HS-5 (cell line): ENCODE results near the gene CDKN2AIP.
"Not testable (repeated sequence)": the region's sequence is repeated elsewhere in the genome, so short reads cannot be mapped to it uniquely, and the experiment has no call there.

Experiments used
- DNase-seq: peaks from one replicate; pipeline ENCODE4 v3.0.0-alpha.2; 2012; ENCODE audit warnings: low read depth

The CDKN2AIP gene

GRCh38 chr4:183449193-183449882 is 4.9 kb downstream of the CDKN2AIP start:
- DNase-seq = no peak

- DNase-seq = no peak
Observed at GRCh38 chr4:183450108-183450507, 5.7 kb downstream of the CDKN2AIP start.

GRCh38 chr4:183455431-183456195 is 11.2 kb downstream of the CDKN2AIP start:
- no peak for DNase-seq

- DNase-seq = no peak
Observed at GRCh38 chr4:183458005-183458404, 13.6 kb downstream of the CDKN2AIP start.

GRCh38 chr4:183463903-183464619 is 19.6 kb downstream of the CDKN2AIP start:
- not testable (repeated sequence) for DNase-seq

- DNase-seq = not testable (repeated sequence)
Observed at GRCh38 chr4:183465879-183466278, 21.4 kb downstream of the CDKN2AIP start.

- DNase-seq = no peak
Observed at GRCh38 chr4:183467246-183467645, 22.8 kb downstream of the CDKN2AIP start.

- DNase-seq = no peak
Observed at GRCh38 chr4:183468210-183469095, 24.0 kb downstream of the CDKN2AIP start.

GRCh38 chr4:183469285-183469684 is 24.8 kb downstream of the CDKN2AIP start:
- no peak for DNase-seq

- DNase-seq = peak; percentile 24
Observed at GRCh38 chr4:183469936-183470335, 25.5 kb downstream of the CDKN2AIP start.

GRCh38 chr4:183470821-183471220 is 26.4 kb downstream of the CDKN2AIP start:
- no peak for DNase-seq

GRCh38 chr4:183471946-183472708 is 27.7 kb downstream of the CDKN2AIP start:
- peak; percentile 37 for DNase-seq

GRCh38 chr4:183478123-183478522 is 33.7 kb downstream of the CDKN2AIP start:
- DNase-seq = no peak

- no peak for DNase-seq
Observed at GRCh38 chr4:183478926-183479325, 34.5 kb downstream of the CDKN2AIP start.

- not testable (repeated sequence) for DNase-seq
Observed at GRCh38 chr4:183482515-183483095, 38.2 kb downstream of the CDKN2AIP start.

GRCh38 chr4:183483997-183484396 is 39.6 kb downstream of the CDKN2AIP start:
- no peak for DNase-seq

GRCh38 chr4:183485411-183486160 is 41.1 kb downstream of the CDKN2AIP start:
- DNase-seq = no peak

GRCh38 chr4:183492791-183493222 is 48.4 kb downstream of the CDKN2AIP start:
- peak; percentile 54 for DNase-seq

- no peak for DNase-seq
Observed at GRCh38 chr4:183493246-183493645, 48.8 kb downstream of the CDKN2AIP start.

- no peak for DNase-seq
Observed at GRCh38 chr4:183495184-183495583, 50.7 kb downstream of the CDKN2AIP start.
